ENCODE measurements around the gene ATP10B. TPM values are rescaled to one million over a fixed set of nuclear protein-coding genes. Genes with fewer than 3 reads are reported as not detected.

The ATP10B gene
- total RNA-seq, 1 donor from 2014 or later: 9.1 TPM

DNA sequence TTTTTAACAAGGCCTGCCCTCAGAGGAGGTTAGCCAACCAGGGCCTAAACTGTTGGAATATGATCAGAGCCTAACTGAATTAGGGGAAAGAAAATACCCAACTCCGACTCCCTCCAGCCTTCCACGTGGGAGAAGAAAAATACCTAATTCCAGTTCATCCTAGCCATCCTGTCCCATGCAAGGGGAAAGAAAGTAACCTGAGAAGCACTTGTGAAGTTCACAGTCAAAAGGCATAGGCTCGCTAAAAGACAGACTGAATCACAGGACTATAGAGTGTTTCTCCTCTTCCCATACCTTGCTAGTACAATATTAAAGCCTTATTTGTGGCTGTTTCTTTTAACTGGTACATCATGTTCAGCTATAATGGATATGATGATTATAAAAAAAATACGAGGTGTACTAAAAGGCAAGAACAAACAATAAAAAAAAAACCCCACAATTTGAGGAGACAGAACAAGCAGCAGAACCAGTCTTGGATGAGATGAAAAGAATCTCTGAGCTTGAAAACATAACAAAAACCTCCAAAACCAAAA lies 18.0 kb upstream of the ATP10B start:
- H3K27me3 ChIP-seq: no peaks in the 10 kb centered on the region
- no peak overlapping the region for H3K4me3 ChIP-seq
- H3K4me1 ChIP-seq: no peaks in the 10 kb centered on the region
- no peaks in the 10 kb centered on the region for H3K36me3 ChIP-seq
- intact Hi-C loops (cut with DNase I): no loop called here
- no peak for DNase-seq (ENCODE audit: extremely low spot score in 2 of 2)
- no peaks in the 10 kb centered on the region for H3K9me3 ChIP-seq
- no peak overlapping the region for H3K27ac ChIP-seq
- TF ChIP-seq, protein P1, sequence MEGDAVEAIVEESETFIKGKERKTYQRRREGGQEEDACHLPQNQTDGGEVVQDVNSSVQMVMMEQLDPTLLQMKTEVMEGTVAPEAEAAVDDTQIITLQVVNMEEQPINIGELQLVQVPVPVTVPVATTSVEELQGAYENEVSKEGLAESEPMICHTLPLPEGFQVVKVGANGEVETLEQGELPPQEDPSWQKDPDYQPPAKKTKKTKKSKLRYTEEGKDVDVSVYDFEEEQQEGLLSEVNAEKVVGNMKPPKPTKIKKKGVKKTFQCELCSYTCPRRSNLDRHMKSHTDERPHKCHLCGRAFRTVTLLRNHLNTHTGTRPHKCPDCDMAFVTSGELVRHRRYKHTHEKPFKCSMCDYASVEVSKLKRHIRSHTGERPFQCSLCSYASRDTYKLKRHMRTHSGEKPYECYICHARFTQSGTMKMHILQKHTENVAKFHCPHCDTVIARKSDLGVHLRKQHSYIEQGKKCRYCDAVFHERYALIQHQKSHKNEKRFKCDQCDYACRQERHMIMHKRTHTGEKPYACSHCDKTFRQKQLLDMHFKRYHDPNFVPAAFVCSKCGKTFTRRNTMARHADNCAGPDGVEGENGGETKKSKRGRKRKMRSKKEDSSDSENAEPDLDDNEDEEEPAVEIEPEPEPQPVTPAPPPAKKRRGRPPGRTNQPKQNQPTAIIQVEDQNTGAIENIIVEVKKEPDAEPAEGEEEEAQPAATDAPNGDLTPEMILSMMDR (IDR thresholded peaks at IDR 0.05): no peak
- no peak for TF ChIP-seq POLR2AphosphoS5 (IDR thresholded peaks at IDR 0.05; ENCODE audit: insufficient read depth in 1 of 2, low read depth in 1 of 2)
- TF ChIP-seq POLR2A (IDR thresholded peaks at IDR 0.05): no peak

- TF ChIP-seq POLR2A (IDR thresholded peaks at IDR 0.05) (no peak), POLR2AphosphoS5 (IDR thresholded peaks at IDR 0.05; ENCODE audit: insufficient read depth in 1 of 2, low read depth in 1 of 2) (no peak)
- TF ChIP-seq, protein P1 (IDR thresholded peaks at IDR 0.05): no peak
- no peaks in the 10 kb centered on the region for H3K36me3 ChIP-seq
- no peak overlapping the region for H3K4me3 ChIP-seq
- no peak overlapping the region for H3K27ac ChIP-seq
- no peaks in the 10 kb centered on the region for H3K9me3 ChIP-seq
- H3K27me3 ChIP-seq: no peaks in the 10 kb centered on the region
- H3K4me1 ChIP-seq: no peaks in the 10 kb centered on the region
- intact Hi-C loops (cut with DNase I): no loop called here
- DNase-seq (ENCODE audit: extremely low spot score in 2 of 2): no peak
Measured at GRCh38 chr5:160867976-160868375, 16.0 kb upstream of the ATP10B start.

DNA sequence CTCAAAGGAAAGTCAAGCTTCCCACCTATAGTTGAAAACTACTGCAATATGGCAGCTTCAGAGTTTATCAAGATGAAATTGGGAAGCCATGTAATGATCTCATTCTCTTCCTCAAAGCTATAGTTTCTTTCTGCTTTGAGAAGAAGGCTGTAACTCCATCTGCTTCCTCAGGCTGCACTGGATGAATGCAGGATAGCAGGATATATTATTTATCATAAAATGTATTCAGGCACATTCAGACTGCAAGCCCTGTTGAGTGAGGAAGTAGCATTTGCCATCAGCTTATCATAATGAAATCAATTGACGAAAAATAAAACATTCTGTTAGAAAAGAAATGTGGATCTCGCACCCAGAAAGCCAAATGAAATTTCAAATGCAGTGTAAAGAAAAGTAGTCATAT lies 560 bp downstream of the ATP10B start:
- Histone ChIP-seq H3K4me3 (no peak overlapping the region), H3K9me3 (no peaks in the 10 kb centered on the region), H3K4me1 (no peaks in the 10 kb centered on the region), H3K27me3 (no peaks in the 10 kb centered on the region), H3K27ac (no peak overlapping the region), H3K36me3 (no peaks in the 10 kb centered on the region)
- TF ChIP-seq POLR2A (IDR thresholded peaks at IDR 0.05) (no peak), POLR2AphosphoS5 (IDR thresholded peaks at IDR 0.05; ENCODE audit: insufficient read depth in 1 of 2, low read depth in 1 of 2) (no peak)
- TF ChIP-seq, protein P1 (IDR thresholded peaks at IDR 0.05): no peak
- intact Hi-C loops (cut with DNase I): no loop called here
- DNase-seq (ENCODE audit: extremely low spot score in 2 of 2): no peak

- no peak for DNase-seq (ENCODE audit: extremely low spot score in 2 of 2)
- intact Hi-C loops (cut with DNase I): no loop called here
- TF ChIP-seq, protein P1 (IDR thresholded peaks at IDR 0.05): no peak
- no peak for TF ChIP-seq POLR2AphosphoS5 (IDR thresholded peaks at IDR 0.05; ENCODE audit: insufficient read depth in 1 of 2, low read depth in 1 of 2)
- TF ChIP-seq POLR2A (IDR thresholded peaks at IDR 0.05): no peak
- Histone ChIP-seq H3K4me3 (no peak overlapping the region), H3K27me3 (no peaks in the 10 kb centered on the region), H3K36me3 (no peaks in the 10 kb centered on the region), H3K4me1 (no peaks in the 10 kb centered on the region), H3K27ac (no peak overlapping the region), H3K9me3 (no peaks in the 10 kb centered on the region)
Measured at GRCh38 chr5:160850421-160850820, 1.6 kb downstream of the ATP10B start.

DNA sequence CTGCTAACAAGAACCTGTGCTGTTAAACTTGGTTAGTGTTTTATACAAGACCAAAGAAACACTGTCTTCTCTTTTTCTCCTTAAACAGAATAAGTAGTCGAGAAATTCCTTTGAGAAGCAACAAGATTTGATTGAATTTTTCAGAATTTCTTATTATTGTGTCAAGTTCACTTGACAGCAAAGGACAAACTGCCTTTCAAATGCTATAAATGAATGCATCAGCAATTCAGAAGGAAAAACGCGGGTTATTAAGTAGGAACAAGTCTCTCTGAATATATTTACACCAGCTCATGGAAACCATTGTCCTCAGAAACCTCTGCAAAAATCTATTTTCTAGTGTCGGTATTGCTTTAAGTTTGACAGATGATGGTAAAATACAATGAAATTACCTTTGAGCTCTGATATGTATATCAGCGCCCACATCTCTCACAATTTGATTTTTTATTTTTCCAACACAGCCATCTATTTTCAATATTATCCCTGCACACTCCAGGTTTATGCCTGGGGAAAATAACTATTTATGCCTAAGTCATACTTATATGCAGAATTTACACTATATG lies 4.4 kb downstream of the ATP10B start:
- Histone ChIP-seq H3K9me3 (no peaks in the 10 kb centered on the region), H3K4me3 (no peak overlapping the region), H3K27me3 (no peaks in the 10 kb centered on the region), H3K4me1 (no peaks in the 10 kb centered on the region), H3K27ac (no peak overlapping the region), H3K36me3 (no peaks in the 10 kb centered on the region)
- no peak for DNase-seq (ENCODE audit: extremely low spot score in 2 of 2)
- no peak for TF ChIP-seq POLR2AphosphoS5 (IDR thresholded peaks at IDR 0.05; ENCODE audit: insufficient read depth in 1 of 2, low read depth in 1 of 2)
- no peak for TF ChIP-seq POLR2A (IDR thresholded peaks at IDR 0.05)
- TF ChIP-seq, protein P1 (IDR thresholded peaks at IDR 0.05): no peak
- intact Hi-C loops (cut with DNase I): no loop called here

Data from vagina (tissue), 2 donors.